Measurements from ENCODE around the gene MLANA. TPM values are rescaled to one million over a fixed set of nuclear protein-coding genes. Genes with fewer than 3 reads are reported as not detected.
A peak's percentile ranks its signal among the peaks of the same experiment; 100 is the strongest.

The MLANA gene
- total RNA-seq, 1 donor from 2014 or later = not detected

- intact Hi-C loops (cut with DNase I) = no loop called here
- ATAC-seq (ENCODE audit: poor library complexity) = no peak
- no peak for DNase-seq
Observed at GRCh38 chr9:5894237-5894959, 3.7 kb downstream of the MLANA start.

DNA sequence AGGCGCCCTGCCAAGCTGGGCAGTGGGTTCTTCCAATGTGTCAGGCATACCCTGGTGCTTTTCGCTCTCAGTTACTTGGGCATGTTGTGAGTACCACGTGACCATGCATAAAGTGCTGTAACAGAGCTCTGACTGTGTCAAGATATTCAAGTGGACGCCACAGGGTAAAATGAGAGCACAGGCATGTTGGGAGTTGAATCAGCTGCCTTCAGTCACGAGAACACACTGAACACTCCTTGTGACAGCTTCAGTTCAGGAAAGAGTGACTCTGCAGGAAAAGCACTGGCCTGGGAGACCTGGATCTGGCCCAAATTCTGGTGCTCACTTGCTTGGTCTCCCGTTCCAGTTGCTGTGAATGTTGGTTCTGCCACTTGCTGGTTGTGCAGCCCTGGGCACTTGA, 5.1 kb downstream of the MLANA start:
- ATAC-seq (ENCODE audit: poor library complexity) (peak; percentile 67), DNase-seq (no peak)
- intact Hi-C loops (cut with DNase I) = no loop called here

GRCh38 chr9:5896863-5897262, 6.2 kb downstream of the MLANA start:
- DNase-seq (no peak), ATAC-seq (ENCODE audit: poor library complexity) (no peak)
- intact Hi-C loops (cut with DNase I) = no loop called here

GRCh38 chr9:5897851-5898250, 7.2 kb downstream of the MLANA start:
- ATAC-seq (ENCODE audit: poor library complexity) (no peak), DNase-seq (no peak)
- intact Hi-C loops (cut with DNase I) = no loop called here

GRCh38 chr9:5899292-5899691, 8.6 kb downstream of the MLANA start:
- DNase-seq (no peak), ATAC-seq (ENCODE audit: poor library complexity) (no peak)
- intact Hi-C loops (cut with DNase I) = no loop called here

DNA sequence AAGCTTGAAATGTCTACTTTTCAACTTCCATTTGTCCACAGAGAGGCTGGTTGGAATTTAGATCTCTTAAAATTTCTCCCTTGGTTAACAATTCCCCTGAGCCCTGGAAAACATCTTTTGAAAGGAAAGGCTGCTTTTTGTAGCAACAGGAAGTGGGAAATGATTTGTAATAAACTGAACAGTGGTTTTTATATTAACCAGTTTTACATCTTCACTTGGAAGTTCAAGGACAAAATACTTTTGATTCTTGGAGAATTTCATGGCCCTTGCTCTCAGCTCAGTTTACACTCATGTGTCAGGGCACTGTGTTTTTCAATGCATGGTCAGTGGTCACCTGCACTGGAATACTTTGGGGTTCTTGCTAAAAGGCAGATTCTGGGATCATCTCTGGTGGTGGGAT, 9.9 kb downstream of the MLANA start:
- no peak for DNase-seq
- ATAC-seq (ENCODE audit: poor library complexity) = no peak
- intact Hi-C loops (cut with DNase I) = no loop called here

DNA sequence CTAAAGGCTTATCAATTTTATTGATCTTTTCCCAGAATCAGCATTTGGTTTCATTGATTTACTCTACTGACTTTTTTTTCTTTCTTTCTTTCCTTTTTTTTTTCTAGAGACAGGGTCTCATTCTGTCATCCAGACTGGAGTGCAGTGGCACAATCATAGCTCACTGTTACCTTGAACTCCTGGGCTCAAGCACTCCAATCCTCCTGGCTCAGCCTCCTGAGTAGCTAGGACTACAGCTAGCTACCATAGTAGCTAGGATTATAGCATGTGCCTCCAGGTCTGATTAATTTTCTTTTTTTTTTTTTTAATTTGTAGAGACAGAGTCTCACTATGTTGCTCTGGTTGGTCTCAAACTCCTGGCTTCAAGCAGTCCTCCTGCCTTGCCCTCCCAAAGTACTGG, 11.7 kb downstream of the MLANA start:
- no peak for DNase-seq
- intact Hi-C loops (cut with DNase I) = no loop called here
- no peak for ATAC-seq (ENCODE audit: poor library complexity)

GRCh38 chr9:5908918-5909317, 18.2 kb downstream of the MLANA start:
- DNase-seq (no peak), ATAC-seq (ENCODE audit: poor library complexity) (no peak)
- intact Hi-C loops (cut with DNase I) = no loop called here

DNA sequence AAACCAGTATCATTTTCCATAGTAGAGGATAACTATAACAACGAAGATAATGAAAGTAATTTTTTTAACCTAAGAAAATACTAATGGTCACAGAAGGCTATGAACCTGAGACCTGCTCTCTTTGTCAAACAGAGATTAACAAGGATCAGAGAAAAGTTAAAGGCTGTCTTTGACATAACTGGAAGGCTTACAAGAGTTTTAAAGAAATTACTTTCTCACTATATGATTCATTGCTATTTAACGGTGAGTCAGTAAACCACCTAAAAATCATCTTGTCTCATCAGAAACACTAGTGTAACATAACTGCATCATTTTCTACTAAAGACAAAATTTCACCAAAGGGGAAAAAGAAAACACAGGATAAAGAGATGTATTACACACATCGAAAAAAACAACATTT, 19.3 kb downstream of the MLANA start:
- intact Hi-C loops (cut with DNase I) = no loop called here
- no peak for DNase-seq
- no peak for ATAC-seq (ENCODE audit: poor library complexity)

- intact Hi-C loops (cut with DNase I) = no loop called here
- ATAC-seq (ENCODE audit: poor library complexity) = no peak
- DNase-seq = no peak
Observed at GRCh38 chr9:5910413-5911057, 19.8 kb downstream of the MLANA start.

DNA sequence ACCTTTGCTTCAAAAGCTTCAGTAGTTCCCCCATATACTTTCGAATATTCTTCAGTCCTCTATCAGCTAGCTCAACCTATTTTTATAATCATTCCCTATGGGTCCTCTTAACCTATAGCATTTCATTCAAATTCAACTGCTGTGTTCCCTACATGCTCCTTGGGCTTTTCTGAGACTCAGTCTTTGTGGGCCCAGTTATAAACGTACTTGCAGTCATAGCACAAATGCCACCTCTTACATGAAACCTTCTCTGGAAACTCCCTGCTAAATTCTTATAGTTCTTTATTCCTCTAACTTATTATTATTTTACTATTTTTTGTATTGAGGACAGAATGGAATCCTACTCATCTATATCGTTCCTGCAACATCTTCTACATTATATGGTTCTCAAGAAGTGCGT, 24.7 kb downstream of the MLANA start:
- DNase-seq (no peak), ATAC-seq (ENCODE audit: poor library complexity) (no peak)
- intact Hi-C loops (cut with DNase I) = no loop called here

DNA sequence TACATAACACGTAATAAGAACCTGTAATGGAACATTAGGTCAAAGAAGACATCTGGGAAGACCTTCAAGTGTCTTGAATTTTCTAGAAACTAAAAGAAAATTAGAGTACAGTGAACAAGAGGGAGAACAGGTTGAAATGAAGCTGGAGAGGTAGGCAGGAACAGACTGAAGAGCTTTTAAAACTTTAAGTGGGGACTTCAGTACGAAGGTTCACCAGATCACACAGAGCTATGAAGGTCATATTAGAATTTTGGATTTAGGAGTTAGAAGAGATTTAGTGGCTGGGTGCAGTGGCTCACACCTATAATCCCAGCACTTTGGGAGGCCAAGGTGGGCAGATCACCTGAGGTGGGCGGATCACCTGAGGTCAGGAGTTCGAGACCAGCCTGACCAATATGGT, 26.6 kb downstream of the MLANA start:
- ATAC-seq (ENCODE audit: poor library complexity) = no peak
- intact Hi-C loops (cut with DNase I) = no loop called here
- DNase-seq = no peak

- ATAC-seq (ENCODE audit: poor library complexity) (no peak), DNase-seq (no peak)
- intact Hi-C loops (cut with DNase I) = no loop called here
Observed at GRCh38 chr9:5917888-5918287, 27.2 kb downstream of the MLANA start.

- ATAC-seq (ENCODE audit: poor library complexity) (no peak), DNase-seq (no peak)
- intact Hi-C loops (cut with DNase I) = no loop called here
Observed at GRCh38 chr9:5918460-5918859, 27.8 kb downstream of the MLANA start.

DNA sequence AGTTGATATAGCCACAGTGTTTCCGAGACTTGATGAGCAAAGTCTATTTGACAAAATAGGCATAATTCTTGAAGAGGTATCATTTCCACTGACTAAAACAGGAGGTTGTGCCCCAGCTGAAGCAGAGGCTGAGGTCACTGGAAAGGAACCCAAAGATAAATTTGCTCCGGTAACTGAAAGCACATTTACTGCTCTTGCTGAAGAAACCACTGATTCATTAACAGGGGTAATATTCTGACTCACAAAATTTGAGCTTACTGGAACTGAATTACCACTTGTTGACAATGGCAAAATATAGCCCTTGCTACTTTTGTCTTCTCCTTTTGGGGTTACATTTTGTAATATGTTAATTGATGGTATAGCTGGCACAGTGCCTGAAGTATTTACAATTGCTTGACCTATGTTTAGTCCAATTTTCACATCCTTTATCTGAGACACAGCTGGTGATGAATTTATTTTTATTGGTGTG, 30.2 kb downstream of the MLANA start:
- DNase-seq (no peak), ATAC-seq (ENCODE audit: poor library complexity) (no peak)
- intact Hi-C loops (cut with DNase I) = no loop called here

GRCh38 chr9:5922192-5922591, 31.5 kb downstream of the MLANA start:
- DNase-seq (no peak), ATAC-seq (ENCODE audit: poor library complexity) (no peak)
- intact Hi-C loops (cut with DNase I) = no loop called here

GRCh38 chr9:5931657-5932056, 41.0 kb downstream of the MLANA start:
- DNase-seq (no peak), ATAC-seq (ENCODE audit: poor library complexity) (no peak)
- intact Hi-C loops (cut with DNase I) = no loop called here

GRCh38 chr9:5938449-5938848, 47.8 kb downstream of the MLANA start:
- no peak for ATAC-seq (ENCODE audit: poor library complexity)
- intact Hi-C loops (cut with DNase I) = no loop called here

DNA sequence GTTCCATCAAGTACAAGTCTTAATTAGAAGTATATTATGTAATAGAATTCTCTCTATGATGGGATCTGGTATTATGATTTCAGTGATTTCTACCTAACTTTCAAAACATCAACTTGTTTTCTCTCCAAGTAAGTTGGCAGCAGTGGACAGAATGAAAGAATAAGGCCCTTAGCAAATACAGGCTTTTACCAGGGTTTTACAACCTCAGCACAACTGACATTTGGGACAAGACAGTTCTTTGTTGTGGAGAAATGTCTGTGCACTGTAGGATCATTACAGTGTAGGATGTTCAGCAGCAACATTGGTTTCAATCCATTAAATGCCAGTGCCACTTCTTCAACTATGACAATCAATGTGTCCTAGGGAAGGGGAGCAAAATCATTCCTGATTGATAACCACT, 48.8 kb downstream of the MLANA start:
- ATAC-seq (ENCODE audit: poor library complexity) (no peak), DNase-seq (no peak)
- intact Hi-C loops (cut with DNase I) = no loop called here

More at GRCh38 chr9:5938449-5938848, 47.8 kb downstream of the MLANA start:
- no peak for DNase-seq

DNA sequence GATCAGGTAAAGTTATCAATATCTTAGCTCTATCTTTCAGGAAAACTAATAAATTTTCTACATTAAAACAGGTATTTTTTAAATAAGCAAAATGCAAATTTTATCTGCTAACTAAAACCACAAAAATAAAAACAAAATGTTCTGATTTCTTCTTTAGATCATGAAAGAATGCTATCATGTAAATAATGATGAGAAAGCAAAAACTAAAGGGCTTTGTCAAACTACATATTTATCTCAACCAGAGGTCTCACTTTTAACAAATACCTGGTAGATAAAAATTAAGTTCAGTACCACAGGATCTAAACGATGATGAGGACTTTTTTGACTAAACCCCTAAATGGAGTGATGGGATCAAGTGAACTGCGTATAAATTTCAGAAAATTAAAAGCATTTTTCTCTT, 50.5 kb downstream of the MLANA start:
- intact Hi-C loops (cut with DNase I) = no loop called here
- ATAC-seq (ENCODE audit: poor library complexity) (no peak), DNase-seq (no peak)

- DNase-seq = no peak
- ATAC-seq (ENCODE audit: poor library complexity) = no peak
- intact Hi-C loops (cut with DNase I) = no loop called here
Observed at GRCh38 chr9:5945112-5945511, 54.4 kb downstream of the MLANA start.

Data from Right ventricle myocardium superior (tissue), 1 donor.